Measurements from ENCODE around the gene LYRM2. TPM values are rescaled to one million over a fixed set of nuclear protein-coding genes. Genes with fewer than 3 reads are reported as not detected.

Gene LYRM2
- total RNA-seq, 4 donors from 2014 or later: 16.1 to 24.7 (median 20.1) TPM

DNA sequence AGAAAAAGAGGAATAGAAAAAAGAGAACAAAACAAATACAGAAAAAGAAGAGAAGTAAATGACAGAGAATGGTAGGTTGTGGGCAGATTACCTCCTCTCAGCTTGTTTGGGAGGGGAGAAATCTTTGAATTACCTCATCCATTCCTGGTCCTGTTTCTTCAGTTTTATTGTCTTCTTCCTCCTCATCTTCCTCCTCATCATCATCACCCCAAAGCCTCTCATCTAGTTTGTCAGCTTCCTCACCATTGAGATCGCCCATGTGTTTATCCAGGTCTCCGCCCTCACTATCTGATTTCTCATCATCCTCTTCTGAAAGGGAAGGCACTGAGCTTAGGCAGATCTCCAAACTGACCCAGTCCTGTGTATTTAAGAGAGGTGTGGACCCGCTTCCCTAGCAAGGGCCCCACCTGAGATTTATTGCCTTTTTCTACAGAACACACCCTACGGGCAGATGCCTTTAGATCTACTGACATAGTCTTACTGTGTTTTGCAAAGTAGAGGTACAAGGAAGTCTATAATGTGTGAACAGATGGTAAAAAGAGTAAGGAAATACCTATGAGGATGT, 24.2 kb upstream of the LYRM2 start:
- TF ChIP-seq CTCF (IDR thresholded peaks at IDR 0.05; ENCODE audit: low read depth): no peak

GRCh38 chr6:89661559-89661958, 23.0 kb upstream of the LYRM2 start:
- no peak for TF ChIP-seq CTCF (IDR thresholded peaks at IDR 0.05; ENCODE audit: low read depth)

DNA sequence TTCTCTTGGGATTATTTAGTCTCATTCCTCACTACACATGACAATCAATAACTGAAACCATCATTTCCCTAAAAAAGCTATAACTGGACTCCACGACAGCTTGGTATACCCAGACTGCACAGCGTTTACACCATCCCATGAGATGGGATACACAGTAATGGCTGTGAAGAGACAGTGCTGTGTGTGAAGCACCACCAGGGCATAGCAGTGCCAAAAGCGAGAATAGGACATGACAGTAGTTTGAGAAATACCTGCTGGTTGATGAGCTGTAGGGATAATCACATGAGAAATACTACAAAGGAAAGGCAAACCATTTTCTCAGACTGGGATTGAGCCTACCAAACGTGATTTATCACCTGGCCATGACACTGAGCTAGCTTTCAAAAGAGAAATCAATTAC, 22.4 kb upstream of the LYRM2 start:
- no peak for TF ChIP-seq CTCF (IDR thresholded peaks at IDR 0.05; ENCODE audit: low read depth)

GRCh38 chr6:89657445-89658158, 19.1 kb upstream of the LYRM2 start:
- TF ChIP-seq CTCF (IDR thresholded peaks at IDR 0.05; ENCODE audit: low read depth): no peak

DNA sequence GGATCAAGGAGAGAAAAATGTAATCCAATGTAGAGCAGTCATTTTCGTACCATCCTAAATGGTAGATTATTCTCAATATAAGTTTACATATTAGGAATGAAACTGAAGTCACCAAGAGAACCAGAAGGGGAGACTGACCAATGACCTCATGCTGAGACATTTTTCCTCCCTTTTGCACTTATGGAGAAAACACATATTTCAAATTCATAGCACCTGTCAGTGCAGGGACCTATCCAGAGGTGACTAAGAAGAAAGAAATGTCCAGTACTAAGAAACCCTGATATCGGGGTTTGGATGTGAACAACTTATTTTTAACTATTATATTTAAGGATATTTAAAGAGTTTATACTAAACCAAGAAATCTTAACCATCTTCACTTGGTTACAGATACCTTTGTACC, 16.6 kb upstream of the LYRM2 start:
- TF ChIP-seq CTCF (IDR thresholded peaks at IDR 0.05; ENCODE audit: low read depth): no peak

GRCh38 chr6:89650579-89650978, 12.0 kb upstream of the LYRM2 start:
- TF ChIP-seq CTCF (IDR thresholded peaks at IDR 0.05; ENCODE audit: low read depth): no peak

- TF ChIP-seq CTCF (IDR thresholded peaks at IDR 0.05; ENCODE audit: low read depth): no peak
Observed at GRCh38 chr6:89649682-89650081, 11.1 kb upstream of the LYRM2 start.

Measured in subcutaneous adipose tissue (tissue), 4 donors.